Measurements from ENCODE around the gene RTL10.

The RTL10 gene

DNA sequence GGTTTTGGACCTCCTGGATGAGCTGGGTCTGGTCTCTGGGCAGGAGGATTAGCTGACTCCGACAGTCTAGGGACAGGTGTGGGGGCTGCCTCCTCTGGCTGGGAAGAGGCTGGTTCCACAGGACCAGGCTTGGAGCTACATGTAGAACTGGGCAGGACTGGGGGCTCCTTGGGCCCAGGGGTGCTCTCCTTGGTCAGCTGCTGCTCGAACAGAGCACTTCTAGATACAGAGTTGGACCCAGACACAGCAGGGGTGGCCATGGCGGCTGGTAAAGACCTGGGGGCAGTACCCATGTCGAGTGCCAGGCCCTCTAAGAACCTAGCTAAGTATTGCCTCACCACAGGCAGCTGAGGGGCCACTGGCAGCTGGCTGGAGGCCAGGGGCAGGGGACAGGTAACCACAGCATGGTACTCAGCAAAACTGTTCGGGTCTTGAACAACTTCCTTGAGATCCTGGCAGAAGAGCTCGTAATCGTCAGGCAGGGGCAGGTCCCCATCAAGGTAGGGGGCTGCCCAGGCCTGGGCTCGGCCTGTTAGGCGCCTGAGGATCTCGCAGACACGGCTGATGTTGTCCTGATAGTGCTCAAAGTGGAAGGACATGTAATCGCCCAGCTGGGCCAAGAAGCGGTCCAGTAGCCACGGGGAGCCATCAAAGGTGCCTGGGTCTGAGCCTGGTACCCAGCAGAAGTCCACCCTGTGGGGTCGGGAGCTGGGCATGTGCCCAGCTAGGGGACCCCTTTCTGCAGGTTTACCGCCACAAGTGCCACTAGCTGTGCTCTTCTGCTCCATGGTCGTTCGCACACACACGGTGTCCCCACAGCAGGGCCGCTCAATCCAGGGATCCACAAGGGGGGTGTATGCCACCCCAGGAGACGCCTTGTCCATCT, 3.1 kb downstream of the RTL10 start:
- Histone ChIP-seq H3K9ac (ENCODE audit: low read length) (no peak overlapping the region), H3K36me3 (replicated peaks; ENCODE audit: insufficient read depth, low read length) (no peaks in the 10 kb centered on the region), H3K4me3 (ENCODE audit: low read length) (no peak overlapping the region), H3K27me3 (replicated peaks; ENCODE audit: insufficient read depth, low read length) (no peaks in the 10 kb centered on the region), H4K20me1 (ENCODE audit: insufficient read depth, low read length) (no peaks in the 10 kb centered on the region), H2AFZ (ENCODE audit: low read length) (no peak overlapping the region), H3K9me2 (replicated peaks; ENCODE audit: insufficient read depth, low read length) (no peaks in the 10 kb centered on the region), H3K4me1 (ENCODE audit: low read length) (peaks cover 52% of the 10 kb centered on the region), H3K9me3 (replicated peaks; ENCODE audit: insufficient read depth, low read length) (no peaks in the 10 kb centered on the region), H3K27ac (ENCODE audit: low read length) (no peak overlapping the region), H3F3A (ENCODE audit: insufficient read depth, low read length) (peaks cover 18% of the 10 kb centered on the region; the same call in 1 of the 2 replicates), H3K79me2 (ENCODE audit: low read length) (peaks cover 81% of the 10 kb centered on the region), H3K4me2 (ENCODE audit: low read depth, low read length) (no peak overlapping the region)
- no peak for TF ChIP-seq EZH2phosphoT487 (IDR thresholded peaks at IDR 0.05; ENCODE audit: low read length)
- TF ChIP-seq, protein P1, sequence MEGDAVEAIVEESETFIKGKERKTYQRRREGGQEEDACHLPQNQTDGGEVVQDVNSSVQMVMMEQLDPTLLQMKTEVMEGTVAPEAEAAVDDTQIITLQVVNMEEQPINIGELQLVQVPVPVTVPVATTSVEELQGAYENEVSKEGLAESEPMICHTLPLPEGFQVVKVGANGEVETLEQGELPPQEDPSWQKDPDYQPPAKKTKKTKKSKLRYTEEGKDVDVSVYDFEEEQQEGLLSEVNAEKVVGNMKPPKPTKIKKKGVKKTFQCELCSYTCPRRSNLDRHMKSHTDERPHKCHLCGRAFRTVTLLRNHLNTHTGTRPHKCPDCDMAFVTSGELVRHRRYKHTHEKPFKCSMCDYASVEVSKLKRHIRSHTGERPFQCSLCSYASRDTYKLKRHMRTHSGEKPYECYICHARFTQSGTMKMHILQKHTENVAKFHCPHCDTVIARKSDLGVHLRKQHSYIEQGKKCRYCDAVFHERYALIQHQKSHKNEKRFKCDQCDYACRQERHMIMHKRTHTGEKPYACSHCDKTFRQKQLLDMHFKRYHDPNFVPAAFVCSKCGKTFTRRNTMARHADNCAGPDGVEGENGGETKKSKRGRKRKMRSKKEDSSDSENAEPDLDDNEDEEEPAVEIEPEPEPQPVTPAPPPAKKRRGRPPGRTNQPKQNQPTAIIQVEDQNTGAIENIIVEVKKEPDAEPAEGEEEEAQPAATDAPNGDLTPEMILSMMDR (IDR thresholded peaks at IDR 0.05; ENCODE audit: low read length): no peak
- TF ChIP-seq EZH2 (optimal IDR thresholded peaks at IDR 0.05; ENCODE audit: low read depth, low read length): no peak
- no peak for DNase-seq

DNA sequence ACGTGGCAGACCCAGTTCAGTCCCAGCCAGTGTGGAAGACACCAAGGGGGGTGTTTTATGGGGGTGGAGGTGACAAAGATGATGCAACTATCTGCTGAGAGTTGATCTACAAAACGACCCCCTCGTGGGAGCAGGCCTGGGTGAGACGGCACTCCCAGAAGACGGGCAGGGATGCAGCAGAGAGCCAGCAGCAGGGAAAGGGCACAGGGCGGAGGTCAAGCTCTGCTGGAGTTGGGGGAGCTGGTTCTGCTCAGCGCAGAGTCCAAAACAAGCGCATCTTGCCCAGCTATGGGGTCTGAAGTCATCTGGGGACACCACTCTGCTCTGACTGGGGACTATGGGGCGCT, 3.9 kb downstream of the RTL10 start:
- Histone ChIP-seq H3K27ac (ENCODE audit: low read length) (peak overlapping the region; percentile 86; the same call in 1 of the 2 replicates), H3K79me2 (ENCODE audit: low read length) (peaks cover 78% of the 10 kb centered on the region), H3F3A (ENCODE audit: insufficient read depth, low read length) (peaks cover 18% of the 10 kb centered on the region; the same call in 1 of the 2 replicates), H3K4me1 (ENCODE audit: low read length) (peaks cover 47% of the 10 kb centered on the region), H3K36me3 (replicated peaks; ENCODE audit: insufficient read depth, low read length) (no peaks in the 10 kb centered on the region), H3K4me3 (ENCODE audit: low read length) (no peak overlapping the region), H3K9ac (ENCODE audit: low read length) (no peak overlapping the region), H3K9me3 (replicated peaks; ENCODE audit: insufficient read depth, low read length) (no peaks in the 10 kb centered on the region), H2AFZ (ENCODE audit: low read length) (no peak overlapping the region), H4K20me1 (ENCODE audit: insufficient read depth, low read length) (no peaks in the 10 kb centered on the region), H3K27me3 (replicated peaks; ENCODE audit: insufficient read depth, low read length) (no peaks in the 10 kb centered on the region), H3K4me2 (ENCODE audit: low read depth, low read length) (no peak overlapping the region), H3K9me2 (replicated peaks; ENCODE audit: insufficient read depth, low read length) (no peaks in the 10 kb centered on the region)
- TF ChIP-seq EZH2phosphoT487 (IDR thresholded peaks at IDR 0.05; ENCODE audit: low read length) (no peak), EZH2 (optimal IDR thresholded peaks at IDR 0.05; ENCODE audit: low read depth, low read length) (no peak)
- TF ChIP-seq, protein P1 (IDR thresholded peaks at IDR 0.05; ENCODE audit: low read length): no peak
- no peak for DNase-seq

DNA sequence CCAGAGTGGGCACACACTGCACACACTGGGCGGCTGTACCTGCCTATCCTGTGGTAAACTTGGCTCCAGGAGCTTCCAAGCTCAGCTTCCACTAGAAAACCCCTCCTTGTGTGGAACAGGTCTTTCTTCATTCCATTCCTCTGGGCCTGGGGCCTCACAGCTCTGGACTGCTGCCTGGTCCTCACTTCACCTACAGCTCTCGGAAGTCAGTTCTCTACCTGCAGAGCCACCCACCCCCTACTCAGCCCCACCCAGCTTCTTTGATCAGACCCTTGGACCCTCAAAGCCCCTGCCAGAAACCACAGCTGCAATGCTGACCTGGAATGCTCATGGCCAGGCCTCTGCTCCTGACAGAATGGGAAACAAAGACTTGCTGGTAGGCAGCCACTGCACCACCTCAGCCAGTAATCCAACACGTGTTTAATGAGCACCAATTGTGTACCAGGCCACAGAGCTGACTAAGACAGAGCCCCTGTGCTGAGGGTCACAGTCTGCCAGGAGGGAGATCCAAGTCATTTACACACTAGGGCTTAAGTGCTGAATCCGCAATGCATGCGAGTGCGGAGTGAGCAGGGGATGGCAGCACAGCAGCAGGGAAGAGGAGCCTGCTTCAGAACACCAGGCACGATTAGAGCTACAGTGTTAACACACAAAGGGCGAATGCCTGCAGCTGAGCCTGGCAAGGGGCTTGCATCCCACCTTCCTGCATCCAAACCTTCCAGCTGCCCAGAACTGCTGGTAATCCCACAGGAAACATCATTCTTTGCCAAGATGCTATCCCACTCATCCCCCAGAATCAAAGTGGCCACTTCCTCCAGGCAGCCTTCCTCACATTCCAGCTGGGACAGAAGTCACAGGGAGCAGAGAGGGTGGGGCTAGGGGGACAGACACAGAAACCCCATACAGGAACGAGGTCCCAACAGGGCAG, 4.6 kb downstream of the RTL10 start:
- Histone ChIP-seq H3K9me2 (replicated peaks; ENCODE audit: insufficient read depth, low read length) (no peaks in the 10 kb centered on the region), H3K79me2 (ENCODE audit: low read length) (peaks cover 72% of the 10 kb centered on the region), H3K9me3 (replicated peaks; ENCODE audit: insufficient read depth, low read length) (no peaks in the 10 kb centered on the region), H3K36me3 (replicated peaks; ENCODE audit: insufficient read depth, low read length) (no peaks in the 10 kb centered on the region), H3K27me3 (replicated peaks; ENCODE audit: insufficient read depth, low read length) (no peaks in the 10 kb centered on the region), H3K4me3 (ENCODE audit: low read length) (no peak overlapping the region), H3K27ac (ENCODE audit: low read length) (peak overlapping the region; percentile 86; the same call in 1 of the 2 replicates), H4K20me1 (ENCODE audit: insufficient read depth, low read length) (no peaks in the 10 kb centered on the region), H3K4me2 (ENCODE audit: low read depth, low read length) (peak overlapping the region; percentile 33), H3K9ac (ENCODE audit: low read length) (no peak overlapping the region), H3K4me1 (ENCODE audit: low read length) (peaks cover 46% of the 10 kb centered on the region), H3F3A (ENCODE audit: insufficient read depth, low read length) (peaks cover 18% of the 10 kb centered on the region; the same call in 1 of the 2 replicates), H2AFZ (ENCODE audit: low read length) (no peak overlapping the region)
- no peak for DNase-seq
- TF ChIP-seq EZH2phosphoT487 (IDR thresholded peaks at IDR 0.05; ENCODE audit: low read length) (no peak), EZH2 (optimal IDR thresholded peaks at IDR 0.05; ENCODE audit: low read depth, low read length) (no peak)
- TF ChIP-seq, protein P1 (IDR thresholded peaks at IDR 0.05; ENCODE audit: low read length): no peak

Data from MM.1S (cell line).